IMR-90 (cell line): ENCODE data around the gene BCAP31. TPM values are rescaled to one million over a fixed set of nuclear protein-coding genes. Genes with fewer than 3 reads are reported as not detected.

Source experiments
- ATAC-seq: fragments of 200-7000 bp; cut with Tn5 transposase; 2 replicates; pipeline ENCODE4 v1.9.1; 2020; ENCODE audit warnings: low read depth, mild to moderate bottlenecking, moderate library complexity
- BruUV-seq: library from RNA; stranded (reverse); fragments of 400-500 nt; replicated peaks from 2 replicates; lab custom pipeline; 2021; lab: Mats Ljungman, UMichigan
- CTCF ChIA-PET: fragments of 300-600 bp; formaldehyde crosslinking; extraction: SDS; loops from one replicate; lab custom pipeline; 2021; ENCODE audit warnings: antibody characterized with exemption; lab: Yijun Ruan, JAX
- POLR2A ChIA-PET: fragments of 300-600 bp; sonication (Branson Sonifier 250); formaldehyde crosslinking; loops from one replicate; lab custom pipeline; 2022; ENCODE audit warnings: antibody characterized with exemption; ENCODE audit not compliant: unreplicated experiment; lab: Charles Lee
- DNase-seq: peaks from one replicate; pipeline ENCODE4 v3.0.0; 2013
- H2AFZ ChIP-seq: replicated peaks from 2 replicates; pipeline ENCODE3; 2013; ENCODE audit warnings: low read length, mild to moderate bottlenecking; ENCODE audit not compliant: poor library complexity
- H2AK5ac ChIP-seq: 2 replicates; pipeline ENCODE4 v1.6.1; 2013; ENCODE audit warnings: low read depth, low read length, inconsistent platforms
- H2AK9ac ChIP-seq: replicated peaks from 2 replicates; pipeline ENCODE3; 2013; ENCODE audit warnings: mild to moderate bottlenecking, low read depth, low read length, moderate library complexity; ENCODE audit not compliant: poor library complexity
- H2BK120ac ChIP-seq: 2 replicates; pipeline ENCODE4 v1.6.1; 2013; ENCODE audit warnings: low read depth, low read length, inconsistent platforms
- H2BK15ac ChIP-seq: 3 replicates; pipeline ENCODE4 v1.6.1; 2013; ENCODE audit warnings: low read depth, low read length, inconsistent platforms
- H2BK20ac ChIP-seq: 2 replicates; pipeline ENCODE4 v1.6.1; 2013; ENCODE audit warnings: low read depth, mild to moderate bottlenecking, inconsistent platforms, low read length, moderate library complexity
- H2BK5ac ChIP-seq: 2 replicates; pipeline ENCODE4 v1.6.1; 2013; ENCODE audit warnings: mild to moderate bottlenecking, low read depth, low read length, inconsistent platforms; ENCODE audit not compliant: poor library complexity, severe bottlenecking
- H3K14ac ChIP-seq: replicated peaks from 2 replicates; pipeline ENCODE4 v1.6.1; 2013; ENCODE audit warnings: low read depth, low read length, inconsistent platforms
- H3K18ac ChIP-seq: 2 replicates; pipeline ENCODE4 v1.6.1; 2013; ENCODE audit warnings: low read depth, low read length, control low read depth
- H3K23ac ChIP-seq: 2 replicates; pipeline ENCODE4 v1.6.1; 2013; ENCODE audit warnings: low read depth, low read length, inconsistent platforms
- H3K27ac ChIP-seq: 2 replicates; pipeline ENCODE4 v1.5.1; 2013; ENCODE audit warnings: mild to moderate bottlenecking, control low read depth, low read length; ENCODE audit not compliant: insufficient read depth
- H3K27me3 ChIP-seq: 2 replicates; pipeline ENCODE4 v1.6.1; 2013; ENCODE audit warnings: low read length; ENCODE audit not compliant: control insufficient read depth, insufficient read depth
- H3K36me3 ChIP-seq: 2 replicates; pipeline ENCODE4 v1.6.1; 2013; ENCODE audit warnings: low read length, mixed read lengths; ENCODE audit not compliant: control insufficient read depth, insufficient read depth
- H3K4ac ChIP-seq: 2 replicates; pipeline ENCODE4 v1.6.1; 2013; ENCODE audit warnings: low read depth, low read length, inconsistent platforms
- H3K4me1 ChIP-seq: 2 replicates; pipeline ENCODE4 v1.6.1; 2013; ENCODE audit warnings: low read length, mixed read lengths; ENCODE audit not compliant: control insufficient read depth, insufficient read depth
- H3K4me2 ChIP-seq: 2 replicates; pipeline ENCODE4 v1.6.1; 2013; ENCODE audit warnings: low read depth, mild to moderate bottlenecking, control low read depth, low read length, moderate library complexity
- H3K4me3 ChIP-seq: 2 replicates; pipeline ENCODE4 v1.5.1; 2013; ENCODE audit warnings: low read depth, mild to moderate bottlenecking, control low read depth, low read length, moderate library complexity; ENCODE audit not compliant: insufficient read depth
- H3K56ac ChIP-seq: 2 replicates; pipeline ENCODE4 v1.6.1; 2013; ENCODE audit warnings: low read length, inconsistent platforms; ENCODE audit not compliant: insufficient read depth; ENCODE audit errors: extremely low read depth
- H3K79me1 ChIP-seq, 2 experiments: 2 replicates each; pipeline ENCODE4 v1.6.1; 2013; ENCODE audit warnings: low read length in 2 of 2, inconsistent platforms in 1 of 2, low read depth in 1 of 2
- H3K9ac ChIP-seq: 2 replicates; pipeline ENCODE4 v1.6.1; 2013; ENCODE audit warnings: low read depth, low read length, control low read depth
- H3K9me1 ChIP-seq: 2 replicates; pipeline ENCODE4 v1.6.1; 2013; ENCODE audit warnings: low read length, inconsistent platforms; ENCODE audit not compliant: insufficient read depth
- H3K9me3 ChIP-seq: 2 replicates; pipeline ENCODE4 v1.6.1; 2013; ENCODE audit warnings: low read length; ENCODE audit not compliant: control insufficient read depth, insufficient read depth
- H4K20me1 ChIP-seq: 2 replicates; pipeline ENCODE4 v1.6.1; 2013; ENCODE audit warnings: low read length, inconsistent platforms; ENCODE audit not compliant: insufficient read depth
- H4K5ac ChIP-seq: 2 replicates; pipeline ENCODE4 v1.6.1; 2013; ENCODE audit warnings: mild to moderate bottlenecking, low read depth, low read length, control low read depth
- H4K8ac ChIP-seq, 2 experiments: 2 replicates each; pipeline ENCODE4 v1.6.1; 2013; ENCODE audit warnings: low read depth in 2 of 2, low read length in 2 of 2, control low read depth in 1 of 2, inconsistent platforms in 1 of 2
- H4K91ac ChIP-seq: 2 replicates; pipeline ENCODE4 v1.6.1; 2013; ENCODE audit warnings: low read depth, low read length, inconsistent platforms; ENCODE audit not compliant: insufficient read depth
- BHLHE40 ChIP-seq: fragments of 150-350 bp; IDR thresholded peaks from 2 replicates; pipeline ENCODE4 v1.6.1; 2016; ENCODE audit warnings: mild to moderate bottlenecking, low read depth, low read length
- RFX5 ChIP-seq: IDR thresholded peaks from 2 replicates; pipeline ENCODE4 v1.8.0; 2012; ENCODE audit warnings: low read depth, mild to moderate bottlenecking, low read length, moderate library complexity
- WGBS, 2 experiments: methylation state at CpG; one replicate each; pipeline versions ENCODE4 v1.1.5 to v1.1.7; 2013; ENCODE audit warnings: missing lambda C conversion rate in 2 of 2; ENCODE audit not compliant: insufficient read length in 1 of 2; ENCODE audit errors: extremely low coverage in 2 of 2; 5-methylcytosine and 5-hydroxymethylcytosine counted together
- dilution Hi-C: fragments of 300-500 bp; cut with HindIII; formaldehyde crosslinking; loops from one replicate; pipeline ENCODE4 v1.14.3; 2018; ENCODE audit warnings: low sequenced_read_pairs; ENCODE audit not compliant: unreplicated experiment
- in situ Hi-C: fragments of 300-500 bp; cut with MboI; formaldehyde crosslinking; loops from 3 replicates; pipeline ENCODE4 v1.14.3; 2019; ENCODE audit warnings: low sequenced_read_pairs, inconsistent platforms, mixed read lengths
- intact Hi-C: fragments of 100-400 bp; cut with micrococcal nuclease; formaldehyde crosslinking; loops from 2 replicates; pipeline ENCODE4 v1.10.0; 2022
- polyA plus RNA-seq, 3 experiments: library from polyadenylated mRNA; depleted of rRNA; stranded (reverse); fragments of >200 nt; gene quantifications; 2 replicates each; pipeline ENCODE4 v1.2.3, GENCODE V29; 2012; ENCODE audit warnings: low replicate concordance in 1 of 3
- total RNA-seq: library from RNA; depleted of rRNA; stranded (reverse); fragments of >200 nt; gene quantifications from 2 replicates; pipeline ENCODE4 v1.2.3, GENCODE V29; 2012
- TF ChIP-seq, protein P1 (sequence below): conservative IDR thresholded peaks from 2 replicates; pipeline ENCODE4 v1.5.1; 2012; ENCODE audit warnings: mild to moderate bottlenecking, low read depth, low read length, improper control_type of control experiment
- TF ChIP-seq, protein P2 (sequence below): fragments of 150-350 bp; IDR thresholded peaks from 2 replicates; pipeline ENCODE4 v1.6.1; 2016; ENCODE audit warnings: low read depth, mild to moderate bottlenecking, low read length, moderate library complexity, borderline replicate concordance
- TF ChIP-seq, protein P3 (sequence below): fragments of 150-350 bp; IDR thresholded peaks from 2 replicates; pipeline ENCODE4 v1.6.1; 2017; ENCODE audit warnings: mild to moderate bottlenecking, antibody characterized with exemption, low read length, low read depth

The BCAP31 gene
- total and polyA plus RNA-seq, 2 of the 4 experiments (the other 2 are of a cell fraction): 125 to 244 TPM

DNA sequence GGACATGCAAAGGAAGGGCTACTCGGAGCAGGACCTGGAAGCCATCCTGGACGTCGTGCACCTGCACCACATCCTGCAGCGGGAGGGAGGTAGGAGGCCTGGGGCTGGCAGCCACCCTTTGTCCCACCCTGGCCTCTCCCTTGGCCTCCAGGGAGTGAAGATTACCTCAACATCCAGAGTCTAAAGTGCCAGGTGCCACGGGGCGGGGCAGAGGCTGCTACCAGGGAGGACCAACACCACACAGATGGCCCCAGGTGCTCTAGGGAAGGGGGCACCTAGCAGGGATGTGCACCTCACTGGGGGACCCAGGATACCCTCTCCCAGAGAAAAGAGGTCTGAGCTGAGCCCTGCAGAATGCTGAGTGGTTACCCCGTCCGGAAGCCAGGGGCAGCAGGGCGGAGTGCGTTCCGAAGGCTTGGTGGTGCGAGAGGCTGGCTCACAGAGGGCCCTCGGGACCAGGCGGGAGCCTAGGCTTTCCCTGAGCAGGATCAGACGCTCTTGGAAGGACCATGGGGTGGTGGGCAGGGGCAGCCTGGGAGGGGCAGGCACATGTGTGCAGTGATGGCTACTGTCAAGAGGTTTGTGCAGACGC lies 16.5 kb upstream of the BCAP31 start:
- Histone ChIP-seq H4K20me1 (no peaks in the 10 kb centered on the region), H3K9me1 (no peaks in the 10 kb centered on the region), H2BK15ac (no peak overlapping the region), H3K4ac (no peak overlapping the region), H2AK5ac (no peak overlapping the region), H3K27ac (no peak overlapping the region), H2AFZ (no peak overlapping the region), H3K18ac (no peak overlapping the region), H3K4me3 (no peak overlapping the region), H2BK5ac (no peak overlapping the region), H2AK9ac (no peak overlapping the region), H4K5ac (no peak overlapping the region), H4K91ac (no peak overlapping the region), H3K79me1 (no peaks in the 10 kb centered on the region), H2BK120ac (no peak overlapping the region), H3K27me3 (no peaks in the 10 kb centered on the region), H3K56ac (no peak overlapping the region), H4K8ac (no peak overlapping the region), H3K9me3 (0 out of 2 replicates have a peak, but pooled peaks cover 1% of the 10 kb centered on the region), H3K14ac (no peak overlapping the region), H3K4me1 (peaks cover 3% of the 10 kb centered on the region; the same call in 1 of the 2 replicates), H2BK20ac (no peak overlapping the region), H3K23ac (no peak overlapping the region), H3K4me2 (no peak overlapping the region), H3K36me3 (peaks cover 10% of the 10 kb centered on the region; the same call in 1 of the 2 replicates), H3K9ac (no peak overlapping the region)
- POLR2A ChIA-PET: no interaction called here
- BruUV-seq: no TSS peak
- dilution Hi-C loops: no loop called here
- WGBS, 2 experiments: no CpG with 5 or more reads among the region's 16 CpGs
- CTCF ChIA-PET: no interaction called here
- DNase-seq (no peak), ATAC-seq (no peak)
- intact Hi-C loops: no loop called here
- TF ChIP-seq, protein P1, sequence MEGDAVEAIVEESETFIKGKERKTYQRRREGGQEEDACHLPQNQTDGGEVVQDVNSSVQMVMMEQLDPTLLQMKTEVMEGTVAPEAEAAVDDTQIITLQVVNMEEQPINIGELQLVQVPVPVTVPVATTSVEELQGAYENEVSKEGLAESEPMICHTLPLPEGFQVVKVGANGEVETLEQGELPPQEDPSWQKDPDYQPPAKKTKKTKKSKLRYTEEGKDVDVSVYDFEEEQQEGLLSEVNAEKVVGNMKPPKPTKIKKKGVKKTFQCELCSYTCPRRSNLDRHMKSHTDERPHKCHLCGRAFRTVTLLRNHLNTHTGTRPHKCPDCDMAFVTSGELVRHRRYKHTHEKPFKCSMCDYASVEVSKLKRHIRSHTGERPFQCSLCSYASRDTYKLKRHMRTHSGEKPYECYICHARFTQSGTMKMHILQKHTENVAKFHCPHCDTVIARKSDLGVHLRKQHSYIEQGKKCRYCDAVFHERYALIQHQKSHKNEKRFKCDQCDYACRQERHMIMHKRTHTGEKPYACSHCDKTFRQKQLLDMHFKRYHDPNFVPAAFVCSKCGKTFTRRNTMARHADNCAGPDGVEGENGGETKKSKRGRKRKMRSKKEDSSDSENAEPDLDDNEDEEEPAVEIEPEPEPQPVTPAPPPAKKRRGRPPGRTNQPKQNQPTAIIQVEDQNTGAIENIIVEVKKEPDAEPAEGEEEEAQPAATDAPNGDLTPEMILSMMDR: no peak
- TF ChIP-seq, protein P2, sequence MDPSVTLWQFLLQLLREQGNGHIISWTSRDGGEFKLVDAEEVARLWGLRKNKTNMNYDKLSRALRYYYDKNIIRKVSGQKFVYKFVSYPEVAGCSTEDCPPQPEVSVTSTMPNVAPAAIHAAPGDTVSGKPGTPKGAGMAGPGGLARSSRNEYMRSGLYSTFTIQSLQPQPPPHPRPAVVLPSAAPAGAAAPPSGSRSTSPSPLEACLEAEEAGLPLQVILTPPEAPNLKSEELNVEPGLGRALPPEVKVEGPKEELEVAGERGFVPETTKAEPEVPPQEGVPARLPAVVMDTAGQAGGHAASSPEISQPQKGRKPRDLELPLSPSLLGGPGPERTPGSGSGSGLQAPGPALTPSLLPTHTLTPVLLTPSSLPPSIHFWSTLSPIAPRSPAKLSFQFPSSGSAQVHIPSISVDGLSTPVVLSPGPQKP: no peak
- no peak for TF ChIP-seq BHLHE40
- no peak for TF ChIP-seq RFX5
- TF ChIP-seq, protein P3, sequence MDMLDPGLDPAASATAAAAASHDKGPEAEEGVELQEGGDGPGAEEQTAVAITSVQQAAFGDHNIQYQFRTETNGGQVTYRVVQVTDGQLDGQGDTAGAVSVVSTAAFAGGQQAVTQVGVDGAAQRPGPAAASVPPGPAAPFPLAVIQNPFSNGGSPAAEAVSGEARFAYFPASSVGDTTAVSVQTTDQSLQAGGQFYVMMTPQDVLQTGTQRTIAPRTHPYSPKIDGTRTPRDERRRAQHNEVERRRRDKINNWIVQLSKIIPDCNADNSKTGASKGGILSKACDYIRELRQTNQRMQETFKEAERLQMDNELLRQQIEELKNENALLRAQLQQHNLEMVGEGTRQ: no peak
- in situ Hi-C loops: no loop called here
